K562 (cell line): ENCODE data around the gene CRK.

ENCODE experiments used
- CTCF ChIP-seq, 3 experiments: IDR thresholded peaks in 2 of 3; conservative IDR thresholded peaks in 1 of 3; 2 replicates each; pipeline ENCODE4 v1.5.1; 2011 to 2012; ENCODE audit warnings: low read length in 3 of 3, mild to moderate bottlenecking in 3 of 3, control low read depth in 2 of 3, improper control_type of control experiment in 1 of 3, inconsistent platforms in 1 of 3, low read depth in 1 of 3, mixed read lengths in 1 of 3, moderate library complexity in 1 of 3; ENCODE audit not compliant: insufficient read depth in 2 of 3
- EP300 ChIP-seq: IDR thresholded peaks from 2 replicates; pipeline ENCODE4 v1.6.1; 2012; ENCODE audit warnings: low read length, improper control_type of control experiment
- HCFC1 ChIP-seq: IDR thresholded peaks from 2 replicates; pipeline ENCODE4 v1.6.1; 2012; ENCODE audit warnings: low read depth, low read length, improper control_type of control experiment
- POLR2A ChIP-seq: fragments of 450-650 bp; conservative IDR thresholded peaks from 2 replicates; pipeline ENCODE4 v1.6.1; 2016
- PRPF4 ChIP-seq: fragments of 200-400 bp; formaldehyde crosslinking; IDR thresholded peaks from one replicate; pipeline ENCODE4 v1.6.1; 2017; ENCODE audit warnings: low read length, low read depth, mild to moderate bottlenecking; ENCODE audit not compliant: insufficient read depth, poor library complexity, severe bottlenecking
- REST ChIP-seq, 2 experiments: fragments of 450-650 bp; formaldehyde crosslinking in 1 of 2; IDR thresholded peaks; 2 replicates each; pipeline versions ENCODE4 v1.4.0 to v1.6.1; 2014 to 2020; ENCODE audit warnings: mild to moderate bottlenecking in 2 of 2, borderline replicate concordance in 1 of 2, low read depth in 1 of 2
- ZKSCAN8 ChIP-seq: fragments of 200-800 bp; sonication (Bioruptor generic); IDR thresholded peaks from 2 replicates; pipeline ENCODE4 v1.6.1; 2016; ENCODE audit warnings: missing genetic modification characterization, missing compliant biosample characterization
- ZNF592 ChIP-seq: fragments of 450-650 bp; IDR thresholded peaks from 2 replicates; pipeline ENCODE4 v1.6.1; 2017; ENCODE audit warnings: antibody characterized with exemption, mild to moderate bottlenecking
- ZSCAN29 ChIP-seq: fragments of 450-650 bp; IDR thresholded peaks from 2 replicates; pipeline ENCODE4 v1.6.1; 2017

GRCh38 chr17:1470755-1471462 is 14.9 kb upstream of the CRK start:
- TF ChIP-seq ZSCAN29 = no peak
- no peak for TF ChIP-seq CTCF (IDR thresholded peaks at IDR 0.05 in 2 of 3, conservative IDR thresholded peaks at IDR 0.05 in 1 of 3; ENCODE audit: insufficient read depth in 2 of 3, low read depth in 1 of 3, low read length in 3 of 3)
- TF ChIP-seq PRPF4 = no peak
- no peak for TF ChIP-seq HCFC1
- no peak for TF ChIP-seq REST (IDR thresholded peaks at IDR 0.05; ENCODE audit: borderline replicate concordance)
- TF ChIP-seq REST (CRISPR knock-in tag; IDR thresholded peaks at IDR 0.05; ENCODE audit: low read depth) = no peak
- no peak for TF ChIP-seq ZKSCAN8 (CRISPR knock-in tag)
- no peak for TF ChIP-seq POLR2A
- TF ChIP-seq ZNF592 = no peak
- no peak for TF ChIP-seq EP300
